ENCODE results near the gene BAIAP2L2. TPM values are rescaled to one million over a fixed set of nuclear protein-coding genes. Genes with fewer than 3 reads are reported as not detected.

The BAIAP2L2 gene
- total and polyA plus RNA-seq, 4 experiments from 2014 or later: 3.6 to 3.7 TPM; not detected in 2

GRCh38 chr22:38087855-38088254, 22.6 kb downstream of the BAIAP2L2 start:
- Mint-ChIP-seq H3K4me1 (peaks cover 0 to 5% (median under 1%) of the 10 kb centered on the region in 4 donors), H3K27me3 (peaks cover 16 to 18% of the 10 kb centered on the region in 2 donors), H3K27ac (no peak overlapping the region), H3K9me3 (no peaks in the 10 kb centered on the region), H3K4me3 (peak overlapping the region in 2 of 8 donors; percentile 16 to 41), H3K36me3 (peaks cover 5 to 6% of the 10 kb centered on the region in 2 donors)
- Histone ChIP-seq H3K4me3 (ENCODE audit: low read length in 2 of 2) (no peak overlapping the region), H3K27ac (ENCODE audit: low read depth, low read length) (no peak overlapping the region), H3K4me1 (ENCODE audit: insufficient read depth, low read length) (no peaks in the 10 kb centered on the region), H3K36me3 (ENCODE audit: insufficient read depth, low read length) (no peaks in the 10 kb centered on the region), H3K9me3 (ENCODE audit: control insufficient read depth in 1 of 2, low read length in 2 of 2) (no peaks in the 10 kb centered on the region), H3K27me3 (ENCODE audit: insufficient read depth, low read length) (no peaks in the 10 kb centered on the region)
- ChIA-PET POLR2A (ENCODE audit: partially characterized antibody) (no interaction called here), CTCF (ENCODE audit: partially characterized antibody) (no interaction called here)
- intact Hi-C loops (cut with micrococcal nuclease): no loop called here
- no peak for DNase-seq

- ChIA-PET POLR2A (ENCODE audit: partially characterized antibody) (no interaction called here), CTCF (ENCODE audit: partially characterized antibody) (no interaction called here)
- Histone ChIP-seq H3K27me3 (ENCODE audit: insufficient read depth, low read length) (peaks cover 4% of the 10 kb centered on the region), H3K36me3 (ENCODE audit: insufficient read depth, low read length) (no peaks in the 10 kb centered on the region), H3K4me1 (ENCODE audit: insufficient read depth, low read length) (peaks cover 9% of the 10 kb centered on the region), H3K4me3 (ENCODE audit: low read length in 2 of 2) (no peak overlapping the region), H3K27ac (ENCODE audit: low read depth, low read length) (no peak overlapping the region), H3K9me3 (ENCODE audit: control insufficient read depth in 1 of 2, low read length in 2 of 2) (no peaks in the 10 kb centered on the region)
- H3K9me3 Mint-ChIP-seq: no peaks in the 10 kb centered on the region
- intact Hi-C loops (cut with micrococcal nuclease): no loop called here
- H3K4me1 Mint-ChIP-seq: peaks cover 0 to 5% (median under 1%) of the 10 kb centered on the region in 4 donors
- no peak for DNase-seq
- H3K4me3 Mint-ChIP-seq: no peak overlapping the region
- peaks cover 2 to 3% of the 10 kb centered on the region in 2 donors for H3K36me3 Mint-ChIP-seq
- peaks cover 18 to 19% of the 10 kb centered on the region in 2 donors for H3K27me3 Mint-ChIP-seq
- H3K27ac Mint-ChIP-seq: no peak overlapping the region
These were observed 23.5 kb downstream of the BAIAP2L2 start for GRCh38 chr22:38086942-38087341.

DNA sequence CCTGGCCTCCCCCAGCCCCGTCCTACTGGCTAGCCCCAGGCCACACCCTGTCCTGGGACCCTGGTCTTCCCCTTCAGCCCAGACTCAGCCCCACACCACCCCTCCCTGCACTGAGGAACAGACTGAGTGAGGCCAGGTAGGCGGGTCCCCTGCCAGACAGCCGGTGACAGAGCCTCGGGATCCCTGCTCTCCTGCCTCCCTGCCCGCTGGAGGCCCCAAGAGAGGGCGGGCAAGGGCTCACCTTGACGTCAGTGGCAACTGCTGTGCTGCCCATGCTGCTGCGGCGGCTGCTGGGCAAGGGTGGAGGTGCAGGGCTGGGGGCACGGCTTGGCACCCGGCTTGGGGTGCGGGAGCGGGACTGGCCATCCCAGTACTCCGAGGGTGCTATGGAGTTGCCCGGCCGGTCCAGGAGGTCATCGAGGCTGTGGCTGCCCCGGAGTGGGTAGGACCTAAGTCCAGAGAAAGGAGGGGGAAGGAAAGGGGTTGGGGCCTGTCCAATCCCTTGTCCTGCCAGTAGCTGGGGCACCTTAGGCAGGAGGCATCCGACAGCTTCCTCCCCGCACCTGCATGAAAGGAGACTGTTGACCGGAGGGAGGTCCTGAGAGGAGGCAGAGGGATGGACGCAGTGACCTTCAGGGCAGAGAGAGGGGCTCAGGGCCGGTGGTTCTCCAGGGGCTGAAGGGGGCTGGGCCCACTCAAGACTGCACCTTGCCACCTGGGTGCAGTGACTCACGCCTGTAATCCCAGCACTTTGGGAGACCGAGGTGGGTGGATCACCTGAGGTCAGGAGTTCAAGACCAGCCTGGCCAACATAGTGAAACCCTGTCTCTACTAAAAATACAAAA, 24.3 kb downstream of the BAIAP2L2 start:
- H3K4me1 ChIP-seq (ENCODE audit: insufficient read depth, low read length): peaks cover 14% of the 10 kb centered on the region
- no peak overlapping the region for H3K4me3 ChIP-seq (ENCODE audit: low read length in 2 of 2)
- no peak for DNase-seq
- CTCF ChIA-PET (ENCODE audit: partially characterized antibody): no interaction called here
- peaks cover 8% of the 10 kb centered on the region for H3K27me3 ChIP-seq (ENCODE audit: insufficient read depth, low read length)
- no peak overlapping the region for H3K27ac Mint-ChIP-seq
- H3K9me3 ChIP-seq (ENCODE audit: control insufficient read depth in 1 of 2, low read length in 2 of 2): no peaks in the 10 kb centered on the region
- H3K4me1 Mint-ChIP-seq: peaks cover 0 to 5% (median under 1%) of the 10 kb centered on the region in 4 donors
- POLR2A ChIA-PET (ENCODE audit: partially characterized antibody): no interaction called here
- intact Hi-C loops (cut with micrococcal nuclease): no loop called here
- no peak overlapping the region for H3K4me3 Mint-ChIP-seq
- no peaks in the 10 kb centered on the region for H3K9me3 Mint-ChIP-seq
- H3K36me3 Mint-ChIP-seq: peaks cover 2 to 3% of the 10 kb centered on the region in 2 donors
- H3K36me3 ChIP-seq (ENCODE audit: insufficient read depth, low read length): no peaks in the 10 kb centered on the region
- H3K27ac ChIP-seq (ENCODE audit: low read depth, low read length): no peak overlapping the region
- peaks cover 18 to 22% of the 10 kb centered on the region in 2 donors for H3K27me3 Mint-ChIP-seq

DNA sequence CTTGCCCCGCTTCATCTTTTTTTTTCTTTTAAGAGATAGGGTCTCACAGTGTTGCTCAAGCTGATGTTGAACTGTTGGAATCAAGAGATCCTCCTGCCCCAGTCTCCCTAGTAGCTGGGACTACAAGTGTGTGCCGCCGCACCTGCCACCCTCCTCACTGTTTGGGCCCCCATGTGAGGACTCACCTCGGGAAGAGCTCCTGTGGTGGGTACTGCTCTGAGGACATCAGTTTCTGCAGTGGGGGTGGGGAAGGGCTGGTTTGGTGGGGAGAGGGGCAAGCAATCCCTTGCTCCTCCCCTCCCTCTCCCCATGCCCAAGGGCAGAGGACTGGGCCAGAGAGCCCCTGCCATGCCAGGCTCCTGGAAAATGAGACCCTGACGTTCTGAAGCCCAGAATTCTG, 25.0 kb downstream of the BAIAP2L2 start:
- intact Hi-C loops (cut with micrococcal nuclease): no loop called here
- no peak for DNase-seq
- no peaks in the 10 kb centered on the region for H3K36me3 ChIP-seq (ENCODE audit: insufficient read depth, low read length)
- H3K4me1 ChIP-seq (ENCODE audit: insufficient read depth, low read length): peaks cover 14% of the 10 kb centered on the region
- H3K27ac ChIP-seq (ENCODE audit: low read depth, low read length): no peak overlapping the region
- Mint-ChIP-seq H3K4me3 (no peak overlapping the region), H3K27me3 (peaks cover 13 to 20% of the 10 kb centered on the region in 2 donors), H3K9me3 (no peaks in the 10 kb centered on the region), H3K27ac (no peak overlapping the region), H3K4me1 (peaks cover 0 to 4% (median under 1%) of the 10 kb centered on the region in 4 donors), H3K36me3 (peaks cover 0 to 2% of the 10 kb centered on the region in 2 donors)
- no peaks in the 10 kb centered on the region for H3K9me3 ChIP-seq (ENCODE audit: control insufficient read depth in 1 of 2, low read length in 2 of 2)
- CTCF ChIA-PET (ENCODE audit: partially characterized antibody): no interaction called here
- H3K4me3 ChIP-seq (ENCODE audit: low read length in 2 of 2): no peak overlapping the region
- H3K27me3 ChIP-seq (ENCODE audit: insufficient read depth, low read length): peaks cover 9% of the 10 kb centered on the region
- POLR2A ChIA-PET (ENCODE audit: partially characterized antibody): no interaction called here

DNA sequence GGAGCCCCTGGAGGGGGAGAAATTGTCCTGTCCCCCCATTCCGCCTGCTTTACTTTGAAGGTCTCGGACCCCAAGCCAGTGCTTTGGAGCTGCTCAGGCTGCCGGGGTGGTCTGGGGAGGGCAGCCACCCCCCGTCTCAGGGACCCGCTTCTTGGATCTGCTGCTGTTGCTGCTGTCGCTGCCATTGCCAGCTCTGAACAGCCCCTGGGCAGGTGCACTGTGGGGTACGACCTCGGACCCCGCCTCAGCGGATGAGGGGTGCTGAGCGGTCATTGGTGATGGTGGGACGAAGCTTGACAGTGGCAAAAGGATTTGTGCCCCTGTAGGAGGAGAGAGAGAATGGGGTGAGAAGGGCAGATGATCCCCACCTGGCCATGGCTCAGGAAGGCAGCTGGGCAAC, 25.4 kb downstream of the BAIAP2L2 start:
- H3K27ac Mint-ChIP-seq: no peak overlapping the region
- Histone ChIP-seq H3K9me3 (ENCODE audit: control insufficient read depth in 1 of 2, low read length in 2 of 2) (no peaks in the 10 kb centered on the region), H3K36me3 (ENCODE audit: insufficient read depth, low read length) (no peaks in the 10 kb centered on the region), H3K27me3 (ENCODE audit: insufficient read depth, low read length) (peaks cover 14% of the 10 kb centered on the region), H3K27ac (ENCODE audit: low read depth, low read length) (no peak overlapping the region), H3K4me1 (ENCODE audit: insufficient read depth, low read length) (peaks cover 14% of the 10 kb centered on the region), H3K4me3 (ENCODE audit: low read length in 2 of 2) (no peak overlapping the region)
- DNase-seq: no peak
- H3K4me1 Mint-ChIP-seq: peaks cover 0 to 2% (median 0%) of the 10 kb centered on the region in 4 donors
- H3K4me3 Mint-ChIP-seq: no peak overlapping the region
- POLR2A ChIA-PET (ENCODE audit: partially characterized antibody): no interaction called here
- H3K36me3 Mint-ChIP-seq: peaks cover 0 to 4% of the 10 kb centered on the region in 2 donors
- CTCF ChIA-PET (ENCODE audit: partially characterized antibody): no interaction called here
- peaks cover 11 to 22% of the 10 kb centered on the region in 2 donors for H3K27me3 Mint-ChIP-seq
- intact Hi-C loops (cut with micrococcal nuclease): no loop called here
- no peaks in the 10 kb centered on the region for H3K9me3 Mint-ChIP-seq

DNA sequence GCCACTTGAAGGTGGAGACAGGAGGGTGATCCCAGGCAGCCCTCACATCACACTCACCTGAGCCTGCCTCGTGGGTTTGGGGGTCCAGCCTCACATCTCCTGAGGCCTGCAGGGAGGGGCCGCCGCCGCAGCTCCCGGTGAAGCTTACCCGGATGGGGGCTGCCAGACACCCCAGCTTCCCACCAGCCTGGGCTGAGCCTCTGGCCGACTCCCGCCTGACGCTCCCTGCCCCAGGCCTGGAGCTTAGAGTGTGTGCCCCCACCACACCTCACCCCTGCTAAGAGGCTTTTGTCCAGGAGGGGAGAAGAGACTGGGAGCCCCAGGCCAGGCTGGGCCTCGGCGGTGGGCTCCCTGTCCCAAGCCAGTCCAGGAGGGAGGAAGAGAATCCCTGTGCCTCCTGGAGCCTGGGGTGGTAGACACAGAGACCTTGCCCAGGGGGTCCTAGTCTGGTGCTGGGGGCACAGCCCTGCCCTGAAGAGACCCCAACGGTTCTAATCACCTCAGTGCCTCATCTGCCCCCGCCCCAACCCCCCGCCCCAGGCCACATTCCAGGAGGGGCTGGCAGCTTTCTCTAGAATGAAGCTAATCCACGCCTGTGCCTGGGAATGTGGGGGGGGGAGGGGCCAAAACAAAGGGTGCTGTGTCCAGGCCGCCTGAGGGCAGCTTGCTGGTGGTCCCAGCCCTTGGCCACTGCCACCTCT, 26.4 kb downstream of the BAIAP2L2 start, which contains the start of gene SLC16A8:
SLC16A8 (minus strand) TSS at position 254 of the 701 bp plus-strand sequence. CDS start 1,311 bp downstream, outside the sequence.
- H3K9me3 Mint-ChIP-seq: no peaks in the 10 kb centered on the region
- peaks cover 14% of the 10 kb centered on the region for H3K4me1 ChIP-seq (ENCODE audit: insufficient read depth, low read length)
- peak within 1 kb of the TSS in 1 of 7 donors; percentile 29 for H3K27ac Mint-ChIP-seq
- peaks cover 12 to 25% of the 10 kb centered on the region in 2 donors for H3K27me3 Mint-ChIP-seq
- peaks cover 14% of the 10 kb centered on the region for H3K27me3 ChIP-seq (ENCODE audit: insufficient read depth, low read length)
- H3K27ac ChIP-seq (ENCODE audit: low read depth, low read length): no peak within 1 kb of the TSS
- no peaks in the 10 kb centered on the region for H3K36me3 ChIP-seq (ENCODE audit: insufficient read depth, low read length)
- peaks cover 0 to 4% (median under 1%) of the 10 kb centered on the region in 4 donors for H3K4me1 Mint-ChIP-seq
- no peak within 1 kb of the TSS for H3K4me3 ChIP-seq (ENCODE audit: low read length in 2 of 2)
- DNase-seq: no peak
- ChIA-PET CTCF (ENCODE audit: partially characterized antibody) (no interaction called here), POLR2A (ENCODE audit: partially characterized antibody) (no interaction called here)
- peak within 1 kb of the TSS in 3 of 8 donors; percentile 20 to 54 (median 25) for H3K4me3 Mint-ChIP-seq
- peaks cover 4 to 5% of the 10 kb centered on the region in 2 donors for H3K36me3 Mint-ChIP-seq
- H3K9me3 ChIP-seq (ENCODE audit: control insufficient read depth in 1 of 2, low read length in 2 of 2): no peaks in the 10 kb centered on the region
- intact Hi-C loops (cut with micrococcal nuclease): no loop called here

DNA sequence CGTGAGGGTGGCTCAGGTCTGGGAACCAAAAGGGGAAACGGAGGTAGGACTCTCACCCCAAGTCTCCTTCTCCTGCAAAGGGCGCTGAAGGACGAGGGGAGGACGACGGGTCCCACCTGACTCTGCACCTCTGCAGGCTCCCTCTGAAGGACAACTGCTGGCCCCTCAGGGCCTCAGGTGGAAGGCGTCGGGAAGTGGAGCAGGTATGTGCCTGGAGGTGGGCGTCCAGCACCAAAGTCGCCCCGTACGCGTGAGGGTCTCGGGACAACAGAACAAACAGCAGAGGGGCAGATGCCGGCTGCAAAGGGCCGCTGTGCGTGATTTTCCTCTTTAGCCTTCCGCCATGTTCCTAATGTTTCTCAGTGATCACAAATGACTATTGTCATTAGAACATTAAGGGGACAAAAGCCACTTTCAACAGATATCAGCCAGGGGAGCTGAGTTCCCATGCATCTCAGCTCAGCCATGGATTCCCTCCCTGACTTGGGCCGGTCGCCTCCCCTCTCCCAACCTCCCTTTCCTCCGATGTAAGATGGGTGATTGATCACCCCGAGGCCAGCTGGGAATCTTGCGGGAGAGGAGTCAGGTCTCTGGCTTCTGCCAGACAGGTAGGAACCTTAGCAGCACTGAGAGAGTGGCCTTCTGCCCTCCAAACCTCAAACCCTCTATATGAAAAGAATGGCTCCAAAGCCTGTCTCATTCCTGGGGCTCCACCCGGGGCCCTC, 27.3 kb downstream of the BAIAP2L2 start:
- ChIA-PET CTCF (ENCODE audit: partially characterized antibody) (no interaction called here), POLR2A (ENCODE audit: partially characterized antibody) (no interaction called here)
- H3K36me3 ChIP-seq (ENCODE audit: insufficient read depth, low read length): no peaks in the 10 kb centered on the region
- peak overlapping the region in 3 of 8 donors; percentile 20 to 54 (median 25) for H3K4me3 Mint-ChIP-seq
- peak overlapping the region in 1 of 7 donors; percentile 29 for H3K27ac Mint-ChIP-seq
- no peaks in the 10 kb centered on the region for H3K9me3 ChIP-seq (ENCODE audit: control insufficient read depth in 1 of 2, low read length in 2 of 2)
- intact Hi-C loops (cut with micrococcal nuclease): no loop called here
- DNase-seq: no peak
- H3K27ac ChIP-seq (ENCODE audit: low read depth, low read length): no peak overlapping the region
- peaks cover 14% of the 10 kb centered on the region for H3K27me3 ChIP-seq (ENCODE audit: insufficient read depth, low read length)
- peaks cover 3 to 5% of the 10 kb centered on the region in 2 donors for H3K36me3 Mint-ChIP-seq
- H3K4me1 ChIP-seq (ENCODE audit: insufficient read depth, low read length): peaks cover 14% of the 10 kb centered on the region
- H3K9me3 Mint-ChIP-seq: no peaks in the 10 kb centered on the region
- no peak overlapping the region for H3K4me3 ChIP-seq (ENCODE audit: low read length in 2 of 2)
- H3K4me1 Mint-ChIP-seq: peaks cover 0 to 4% (median under 1%) of the 10 kb centered on the region in 4 donors
- peaks cover 12 to 25% of the 10 kb centered on the region in 2 donors for H3K27me3 Mint-ChIP-seq
